Measurements from ENCODE around the gene SCYGR3. TPM values are rescaled to one million over a fixed set of nuclear protein-coding genes. Genes with fewer than 3 reads are reported as not detected.

SCYGR3 gene
- total and polyA plus RNA-seq, 2 of the 8 experiments (the other 6 are each of a cell fraction or from before 2014, with no cell fraction given): not detected

DNA sequence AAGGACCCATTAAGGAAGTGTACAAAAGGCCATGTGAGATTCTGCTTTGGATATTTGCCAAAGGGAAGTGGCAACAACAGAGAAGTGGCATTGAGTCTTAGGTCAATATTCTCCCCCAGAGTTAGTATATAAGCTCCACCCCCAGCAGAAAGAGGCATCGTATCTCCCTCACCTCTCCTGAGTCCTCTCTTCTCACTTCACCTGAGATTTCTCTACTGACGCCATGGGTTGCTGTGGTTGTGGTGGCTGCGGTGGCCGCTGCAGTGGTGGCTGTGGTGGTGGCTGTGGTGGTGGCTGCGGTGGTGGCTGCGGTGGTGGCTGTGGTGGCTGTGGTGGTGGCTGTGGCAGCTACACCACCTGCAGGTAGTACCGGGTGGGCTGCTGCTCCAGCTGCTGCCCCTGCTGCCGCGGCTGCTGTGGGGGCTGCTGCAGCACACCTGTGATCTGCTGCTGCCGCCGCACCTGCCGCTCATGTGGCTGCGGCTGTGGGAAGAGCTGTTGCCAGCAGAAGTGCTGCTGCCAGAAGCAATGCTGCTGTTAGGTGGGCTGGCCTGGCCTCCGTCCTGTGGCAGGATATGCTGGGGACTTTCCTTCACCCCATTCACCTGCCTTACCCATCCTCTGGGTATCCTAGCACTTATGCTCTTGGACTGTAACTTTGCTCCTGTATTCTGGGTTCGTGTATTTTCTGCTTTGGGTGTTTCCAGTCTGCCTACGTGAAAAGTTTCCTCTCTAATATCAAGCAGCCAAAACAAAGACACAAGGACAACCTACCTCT, 5.9 kb downstream of the SCYGR3 start:
- Histone ChIP-seq H3K4me2 (ENCODE audit: insufficient read depth in 1 of 2, low read depth in 2 of 2, low read length in 2 of 2) (no peak overlapping the region), H3K9me3 (ENCODE audit: insufficient read depth in 2 of 2, low read depth in 1 of 2, low read length in 1 of 2) (no peaks in the 10 kb centered on the region), H4K8ac (ENCODE audit: extremely low read depth, insufficient read depth, low read length) (no peak overlapping the region; the same call in 1 of the 2 replicates), H3K18ac (ENCODE audit: extremely low read depth, low read length) (no peak overlapping the region), H4K20me1 (replicated peaks in 1 of 2; ENCODE audit: control insufficient read depth in 1 of 2, insufficient read depth in 2 of 2, low read length in 2 of 2) (no peaks in the 10 kb centered on the region), H3K56ac (replicated peaks; ENCODE audit: insufficient read length, low read depth, low read length) (no peak overlapping the region), H2BK20ac (ENCODE audit: low read length) (no peak overlapping the region), H3K9ac (replicated peaks in 1 of 4; ENCODE audit: extremely low read depth in 1 of 4, low read depth in 3 of 4, low read length in 3 of 4) (no peak overlapping the region), H3K27ac (ENCODE audit: low read depth, low read length) (no peak overlapping the region), H3K4me1 (replicated peaks in 1 of 4; ENCODE audit: control insufficient read depth in 3 of 4, insufficient read depth in 4 of 4, low read length in 3 of 4) (no peaks in the 10 kb centered on the region), H3K36me3 (ENCODE audit: control insufficient read depth in 2 of 4, insufficient read depth in 4 of 4, low read length in 3 of 4) (no peaks in the 10 kb centered on the region), H3K23me2 (ENCODE audit: low read depth, low read length) (no peaks in the 10 kb centered on the region), H4K91ac (replicated peaks; ENCODE audit: insufficient read length, low read length) (no peak overlapping the region), H2BK12ac (ENCODE audit: low read depth, low read length) (no peak overlapping the region), H3K23ac (ENCODE audit: insufficient read length) (no peak overlapping the region), H2AFZ (ENCODE audit: low read length) (no peak overlapping the region), H3K4ac (replicated peaks; ENCODE audit: insufficient read length, low read depth, low read length) (no peak overlapping the region), H3K79me1 (ENCODE audit: low read depth, low read length) (no peaks in the 10 kb centered on the region), H2AK5ac (ENCODE audit: low read depth, low read length) (no peak overlapping the region), H3K4me3 (ENCODE audit: extremely low read depth in 1 of 4, insufficient read depth in 2 of 4, low read depth in 3 of 4, low read length in 4 of 4) (no peak overlapping the region), H4K5ac (ENCODE audit: insufficient read length, low read depth, low read length) (no peak overlapping the region), H3K79me2 (ENCODE audit: control insufficient read depth in 1 of 2, insufficient read depth in 2 of 2, low read length in 2 of 2) (no peaks in the 10 kb centered on the region), H2BK120ac (replicated peaks; ENCODE audit: low read depth, low read length) (no peak overlapping the region), H2BK5ac (ENCODE audit: low read depth, low read length) (no peak overlapping the region), H3K14ac (ENCODE audit: insufficient read length) (no peak overlapping the region), H3K27me3 (replicated peaks in 1 of 4; ENCODE audit: control insufficient read depth in 3 of 4, extremely low read depth in 1 of 4, insufficient read depth in 3 of 4, low read length in 3 of 4) (no peaks in the 10 kb centered on the region), H2BK15ac (ENCODE audit: low read length) (no peak overlapping the region)
- FAIRE-seq: no peak
- 91% methylated on average over 14 of the region's 16 CpGs; no CpG with 5 or more reads in 1 of the 2 experiments for WGBS, 2 experiments (ENCODE audit: extremely low coverage in 1 of 2, insufficient coverage in 1 of 2, insufficient read length in 1 of 2, insufficient replicate concordance in 2 of 2, low coverage in 1 of 2, low lambda C conversion rate in 2 of 2, missing lambda C conversion rate in 1 of 2)
- ChIA-PET POLR2A (ENCODE audit: partially characterized antibody) (no interaction called here), CTCF (ENCODE audit: partially characterized antibody) (interaction anchor here (0.5 to 1.0 kb wide), 4 partner anchors 7 to 483 kb away, joined by 3 read pairs; no protein-coding TSS in a partner anchor)
- TF ChIP-seq RAD21 (IDR thresholded peaks at IDR 0.05 in 1 of 2, conservative IDR thresholded peaks at IDR 0.05 in 1 of 2; ENCODE audit: low read depth in 2 of 2, low read length in 2 of 2) (no peak), EGR1 (IDR thresholded peaks at IDR 0.05; ENCODE audit: borderline replicate concordance, low read depth, low read length) (peak; percentile 44; the same call in 1 of the 2 replicates), JUN (IDR thresholded peaks at IDR 0.05; ENCODE audit: low read depth, low read length) (no peak), KDM4A (IDR thresholded peaks at IDR 0.05; ENCODE audit: low read depth, low read length, severe bottlenecking) (no peak), SP1 (IDR thresholded peaks at IDR 0.05; ENCODE audit: low read depth, low read length) (no peak), ZNF274 (IDR thresholded peaks at IDR 0.05; ENCODE audit: borderline replicate concordance, extremely low read depth, low read length) (no peak), SP2 (IDR thresholded peaks at IDR 0.05; ENCODE audit: low read length) (no peak)
- no peak for DNase-seq (ENCODE audit: low read depth in 1 of 2, low spot score in 2 of 2)
